GM18520 (cell line): ENCODE results near the gene IFI16.

ENCODE experiments used
- ATAC-seq: cut with Tn5 transposase; IDR thresholded peaks from one replicate; pipeline ENCODE4 v1.9.1; 2021; ENCODE audit not compliant: unreplicated experiment

Gene IFI16

GRCh38 chr1:159009704-159010361 is at the start of gene IFI16:
Gene IFI16, plus strand, starts transcription at chr1:159009907. Its CDS starts 4,774 bp downstream, at chr1:159014681.
- ATAC-seq, result peak; percentile 40

- no peak for ATAC-seq
These were observed 48.5 kb upstream of the IFI16 start for GRCh38 chr1:158961178-158961577.

GRCh38 chr1:158962983-158963382 is 46.7 kb upstream of the IFI16 start:
- ATAC-seq, result no peak

GRCh38 chr1:158969166-158969565 is 40.5 kb upstream of the IFI16 start:
- ATAC-seq, result no peak

GRCh38 chr1:158969855-158970254 is 39.9 kb upstream of the IFI16 start:
- no peak for ATAC-seq

GRCh38 chr1:158972841-158973240 is 36.9 kb upstream of the IFI16 start:
- ATAC-seq, result no peak

- ATAC-seq, result no peak
These were observed 33.5 kb upstream of the IFI16 start for GRCh38 chr1:158976219-158976618.

- ATAC-seq, result peak; percentile 53
These were observed 31.0 kb upstream of the IFI16 start for GRCh38 chr1:158978730-158979129.

GRCh38 chr1:158979229-158979628 is 30.5 kb upstream of the IFI16 start:
- ATAC-seq, result no peak

GRCh38 chr1:158983235-158983634 is 26.5 kb upstream of the IFI16 start:
- no peak for ATAC-seq

GRCh38 chr1:158984386-158984785 is 25.3 kb upstream of the IFI16 start:
- no peak for ATAC-seq

- no peak for ATAC-seq
These were observed 20.3 kb upstream of the IFI16 start for GRCh38 chr1:158989424-158989823.

- no peak for ATAC-seq
These were observed 16.9 kb upstream of the IFI16 start for GRCh38 chr1:158992787-158993312.

- no peak for ATAC-seq
These were observed 12.7 kb upstream of the IFI16 start for GRCh38 chr1:158996998-158997397.

GRCh38 chr1:158998037-158998780 is 11.5 kb upstream of the IFI16 start:
- no peak for ATAC-seq

- ATAC-seq, result no peak
These were observed 10.9 kb upstream of the IFI16 start for GRCh38 chr1:158998781-158999161.

- no peak for ATAC-seq
These were observed 10.2 kb upstream of the IFI16 start for GRCh38 chr1:158999316-159000069.

GRCh38 chr1:159000070-159000409 is 9.7 kb upstream of the IFI16 start:
- no peak for ATAC-seq

GRCh38 chr1:159000625-159001024 is 9.1 kb upstream of the IFI16 start:
- no peak for ATAC-seq

- ATAC-seq, result no peak
These were observed 4.5 kb upstream of the IFI16 start for GRCh38 chr1:159005161-159005560.

GRCh38 chr1:159005676-159006075 is 4.0 kb upstream of the IFI16 start:
- ATAC-seq, result no peak
